HEK293 (cell line): Measurements from ENCODE around the gene BCOR.

Experiments
- ELK4 ChIP-seq: IDR thresholded peaks from 2 replicates; pipeline ENCODE4 v1.6.1; 2011; ENCODE audit warnings: mild to moderate bottlenecking, low read depth, low read length, borderline replicate concordance
- KLF1 ChIP-seq: fragments of 450-650 bp; formaldehyde crosslinking; IDR thresholded peaks from 2 replicates; pipeline ENCODE4 v1.5.1; 2016; ENCODE audit warnings: missing biosample characterization, missing genetic modification characterization
- KLF17 ChIP-seq: fragments of 450-650 bp; formaldehyde crosslinking; IDR thresholded peaks from 2 replicates; pipeline ENCODE4 v1.5.1; 2016; ENCODE audit warnings: missing biosample characterization, missing genetic modification characterization
- ZBTB11 ChIP-seq: fragments of 450-650 bp; formaldehyde crosslinking; conservative IDR thresholded peaks from 2 replicates; pipeline ENCODE4 v1.5.1; 2016; ENCODE audit warnings: low read depth, missing biosample characterization, missing genetic modification characterization
- ZBTB17 ChIP-seq: fragments of 450-650 bp; formaldehyde crosslinking; IDR thresholded peaks from 2 replicates; pipeline ENCODE4 v1.5.1; 2016; ENCODE audit warnings: missing biosample characterization, missing genetic modification characterization
- ZBTB21 ChIP-seq: fragments of 450-650 bp; formaldehyde crosslinking; IDR thresholded peaks from 2 replicates; pipeline ENCODE4 v1.5.1; 2017; ENCODE audit warnings: missing biosample characterization, missing genetic modification characterization
- ZBTB48 ChIP-seq: fragments of 450-650 bp; formaldehyde crosslinking; IDR thresholded peaks from 2 replicates; pipeline ENCODE4 v1.5.1; 2016; ENCODE audit warnings: missing biosample characterization, missing genetic modification characterization
- ZBTB7A ChIP-seq: fragments of 450-650 bp; formaldehyde crosslinking; IDR thresholded peaks from 2 replicates; pipeline ENCODE4 v1.5.1; 2016; ENCODE audit warnings: low read depth, missing biosample characterization, missing genetic modification characterization
- ZBTB8A ChIP-seq: fragments of 450-650 bp; formaldehyde crosslinking; IDR thresholded peaks from 2 replicates; pipeline ENCODE4 v1.5.1; 2016; ENCODE audit warnings: missing biosample characterization, missing genetic modification characterization
- ZFP37 ChIP-seq: fragments of 450-650 bp; formaldehyde crosslinking; IDR thresholded peaks from 2 replicates; pipeline ENCODE4 v1.5.1; 2016; ENCODE audit warnings: missing biosample characterization, missing genetic modification characterization
- ZNF138 ChIP-seq: fragments of 450-650 bp; formaldehyde crosslinking; IDR thresholded peaks from 2 replicates; pipeline ENCODE4 v1.5.1; 2016; ENCODE audit warnings: missing biosample characterization, missing genetic modification characterization, borderline replicate concordance
- ZNF155 ChIP-seq: fragments of 450-650 bp; formaldehyde crosslinking; IDR thresholded peaks from 2 replicates; pipeline ENCODE4 v1.5.1; 2016; ENCODE audit warnings: missing biosample characterization, missing genetic modification characterization
- ZNF175 ChIP-seq: fragments of 450-650 bp; formaldehyde crosslinking; IDR thresholded peaks from 2 replicates; pipeline ENCODE4 v1.5.1; 2016; ENCODE audit warnings: missing biosample characterization, missing genetic modification characterization
- ZNF214 ChIP-seq: fragments of 450-650 bp; formaldehyde crosslinking; IDR thresholded peaks from 2 replicates; pipeline ENCODE4 v1.5.1; 2017; ENCODE audit warnings: missing biosample characterization, mild to moderate bottlenecking, missing genetic modification characterization, borderline replicate concordance
- ZNF223 ChIP-seq: fragments of 450-650 bp; formaldehyde crosslinking; IDR thresholded peaks from 2 replicates; pipeline ENCODE4 v1.5.1; 2016; ENCODE audit warnings: missing biosample characterization, missing genetic modification characterization
- ZNF311 ChIP-seq: fragments of 450-650 bp; formaldehyde crosslinking; IDR thresholded peaks from 2 replicates; pipeline ENCODE4 v1.5.1; 2017; ENCODE audit warnings: missing biosample characterization, missing genetic modification characterization, borderline replicate concordance
- ZNF341 ChIP-seq: fragments of 450-650 bp; formaldehyde crosslinking; IDR thresholded peaks from 2 replicates; pipeline ENCODE4; 2016; ENCODE audit warnings: low read depth, missing biosample characterization, missing genetic modification characterization
- ZNF354C ChIP-seq: fragments of 450-650 bp; formaldehyde crosslinking; IDR thresholded peaks from 2 replicates; pipeline ENCODE4 v1.5.1; 2016; ENCODE audit warnings: missing biosample characterization, missing genetic modification characterization, low read depth, borderline replicate concordance
- ZNF529 ChIP-seq: fragments of 450-650 bp; formaldehyde crosslinking; IDR thresholded peaks from 2 replicates; pipeline ENCODE4 v1.5.1; 2017; ENCODE audit warnings: missing genetic modification characterization, missing biosample characterization; ENCODE audit not compliant: insufficient replicate concordance
- ZNF558 ChIP-seq: fragments of 450-650 bp; formaldehyde crosslinking; IDR thresholded peaks from 2 replicates; pipeline ENCODE4 v1.5.1; 2016; ENCODE audit warnings: missing biosample characterization, missing genetic modification characterization
- ZNF571 ChIP-seq: fragments of 450-650 bp; formaldehyde crosslinking; IDR thresholded peaks from 2 replicates; pipeline ENCODE4 v1.5.0; 2017; ENCODE audit warnings: missing biosample characterization, missing genetic modification characterization
- ZNF629 ChIP-seq: fragments of 450-650 bp; formaldehyde crosslinking; IDR thresholded peaks from 2 replicates; pipeline ENCODE4 v1.5.1; 2017; ENCODE audit warnings: missing biosample characterization, missing genetic modification characterization
- ZNF658 ChIP-seq: fragments of 450-650 bp; formaldehyde crosslinking; IDR thresholded peaks from 2 replicates; pipeline ENCODE4; 2016; ENCODE audit warnings: missing biosample characterization, missing genetic modification characterization
- ZSCAN18 ChIP-seq: fragments of 450-650 bp; formaldehyde crosslinking; IDR thresholded peaks from 2 replicates; pipeline ENCODE4 v1.5.1; 2016; ENCODE audit warnings: missing biosample characterization, missing genetic modification characterization
- ZSCAN4 ChIP-seq: fragments of 450-650 bp; formaldehyde crosslinking; IDR thresholded peaks from 2 replicates; pipeline ENCODE4 v1.5.1; 2017; ENCODE audit warnings: missing biosample characterization, missing genetic modification characterization
- TF ChIP-seq, protein P1 (sequence below): fragments of 450-650 bp; formaldehyde crosslinking; IDR thresholded peaks from 2 replicates; pipeline ENCODE4 v1.5.0; 2017; ENCODE audit warnings: missing biosample characterization, missing genetic modification characterization, borderline replicate concordance
- TF ChIP-seq, protein P2 (sequence below): fragments of 450-650 bp; formaldehyde crosslinking; IDR thresholded peaks from 2 replicates; pipeline ENCODE4 v1.5.1; 2017; ENCODE audit warnings: missing biosample characterization, missing genetic modification characterization

The BCOR gene

GRCh38 chrX:40108162-40108958 is 10.6 kb upstream of the BCOR start (continued):
- TF ChIP-seq ZBTB11 (tag by site-specific recombination), result 0 out of 2 replicates have a peak, but pooled peaks have one; percentile 19
- no peak for TF ChIP-seq KLF1 (tag by site-specific recombination)
- no peak; the same call in 1 of the 2 replicates for TF ChIP-seq ZNF629 (tag by site-specific recombination)
- 0 out of 2 replicates have a peak, but pooled peaks have one; percentile 43 for TF ChIP-seq ZBTB8A
- no peak for TF ChIP-seq ELK4
- 0 out of 2 replicates have a peak, but pooled peaks have one; percentile 61 for TF ChIP-seq ZFP37
- TF ChIP-seq ZSCAN18 (tag by site-specific recombination), result no peak
- no peak for TF ChIP-seq ZNF571 (tag by site-specific recombination)
- TF ChIP-seq, protein P1, sequence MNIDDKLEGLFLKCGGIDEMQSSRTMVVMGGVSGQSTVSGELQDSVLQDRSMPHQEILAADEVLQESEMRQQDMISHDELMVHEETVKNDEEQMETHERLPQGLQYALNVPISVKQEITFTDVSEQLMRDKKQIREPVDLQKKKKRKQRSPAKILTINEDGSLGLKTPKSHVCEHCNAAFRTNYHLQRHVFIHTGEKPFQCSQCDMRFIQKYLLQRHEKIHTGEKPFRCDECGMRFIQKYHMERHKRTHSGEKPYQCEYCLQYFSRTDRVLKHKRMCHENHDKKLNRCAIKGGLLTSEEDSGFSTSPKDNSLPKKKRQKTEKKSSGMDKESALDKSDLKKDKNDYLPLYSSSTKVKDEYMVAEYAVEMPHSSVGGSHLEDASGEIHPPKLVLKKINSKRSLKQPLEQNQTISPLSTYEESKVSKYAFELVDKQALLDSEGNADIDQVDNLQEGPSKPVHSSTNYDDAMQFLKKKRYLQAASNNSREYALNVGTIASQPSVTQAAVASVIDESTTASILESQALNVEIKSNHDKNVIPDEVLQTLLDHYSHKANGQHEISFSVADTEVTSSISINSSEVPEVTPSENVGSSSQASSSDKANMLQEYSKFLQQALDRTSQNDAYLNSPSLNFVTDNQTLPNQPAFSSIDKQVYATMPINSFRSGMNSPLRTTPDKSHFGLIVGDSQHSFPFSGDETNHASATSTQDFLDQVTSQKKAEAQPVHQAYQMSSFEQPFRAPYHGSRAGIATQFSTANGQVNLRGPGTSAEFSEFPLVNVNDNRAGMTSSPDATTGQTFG (tag by site-specific recombination), result no peak
- peak; percentile 94 for TF ChIP-seq ZBTB17 (tag by site-specific recombination)
- no peak for TF ChIP-seq ZBTB7A (tag by site-specific recombination)
- no peak for TF ChIP-seq ZNF529
- no peak for TF ChIP-seq ZNF155
- TF ChIP-seq ZNF341 (tag by site-specific recombination), result no peak; the same call in 1 of the 2 replicates
- no peak for TF ChIP-seq ZNF138 (tag by site-specific recombination)
- TF ChIP-seq, protein P2, sequence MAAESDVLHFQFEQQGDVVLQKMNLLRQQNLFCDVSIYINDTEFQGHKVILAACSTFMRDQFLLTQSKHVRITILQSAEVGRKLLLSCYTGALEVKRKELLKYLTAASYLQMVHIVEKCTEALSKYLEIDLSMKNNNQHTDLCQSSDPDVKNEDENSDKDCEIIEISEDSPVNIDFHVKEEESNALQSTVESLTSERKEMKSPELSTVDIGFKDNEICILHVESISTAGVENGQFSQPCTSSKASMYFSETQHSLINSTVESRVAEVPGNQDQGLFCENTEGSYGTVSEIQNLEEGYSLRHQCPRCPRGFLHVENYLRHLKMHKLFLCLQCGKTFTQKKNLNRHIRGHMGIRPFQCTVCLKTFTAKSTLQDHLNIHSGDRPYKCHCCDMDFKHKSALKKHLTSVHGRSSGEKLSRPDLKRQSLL (tag by site-specific recombination), result no peak
- 0 out of 2 replicates have a peak, but pooled peaks have one; percentile 21 for TF ChIP-seq ZNF223
- TF ChIP-seq KLF17 (tag by site-specific recombination), result peak; percentile 33
- TF ChIP-seq ZNF658 (tag by site-specific recombination), result no peak
- no peak for TF ChIP-seq ZNF558 (tag by site-specific recombination)
- TF ChIP-seq ZNF175 (tag by site-specific recombination), result no peak
- no peak for TF ChIP-seq ZNF354C (tag by site-specific recombination)
- no peak for TF ChIP-seq ZNF311 (tag by site-specific recombination)
- no peak for TF ChIP-seq ZBTB21
- TF ChIP-seq ZNF214, result no peak
- no peak for TF ChIP-seq ZSCAN4 (tag by site-specific recombination)
- no peak for TF ChIP-seq ZBTB48 (tag by site-specific recombination)
